HepG2 (cell line): ENCODE measurements around the gene ZNF474. TPM values are rescaled to one million over a fixed set of nuclear protein-coding genes. Genes with fewer than 3 reads are reported as not detected.

Experiments used
- ATAC-seq: fragments of 200-7000 bp; cut with Tn5 transposase; 3 replicates; pipeline ENCODE4 v1.9.1; 2020; ENCODE audit warnings: mild to moderate bottlenecking, moderate library complexity
- BruUV-seq: library from RNA; stranded (reverse); fragments of 400-500 nt; replicated peaks from 2 replicates; lab custom pipeline; 2021; lab: Mats Ljungman, UMichigan
- CTCF ChIA-PET: fragments of 300-600 bp; formaldehyde crosslinking; extraction: SDS; loops from one replicate; lab custom pipeline; 2021; ENCODE audit warnings: low total read pairs, inconsistent platforms, low intra/inter-chr PET ratio; lab: Yijun Ruan, JAX
- POLR2A ChIA-PET: fragments of 350-600 bp; sonication (Branson Sonifier 250); formaldehyde crosslinking; loops from one replicate; lab custom pipeline; 2020; ENCODE audit warnings: antibody characterized with exemption, inconsistent platforms; lab: Yijun Ruan, JAX
- DNase-seq: peaks from one replicate; pipeline ENCODE4 v3.0.0-alpha.2; 2015; ENCODE audit warnings: low spot score
- FAIRE-seq: peaks from 3 replicates; lab custom pipeline; 2011; peaks lifted over from hg19 to GRCh38; lab: Jason Lieb, UNC
- H2AFZ ChIP-seq: one replicate; pipeline ENCODE4 v1.6.1; 2011; ENCODE audit warnings: low read length, inconsistent platforms
- H3K27ac ChIP-seq: fragments of 300-600 bp; 3 replicates; pipeline ENCODE4 v1.8.0; 2011; ENCODE audit warnings: mixed run types, mild to moderate bottlenecking, mixed read lengths, low read length, inconsistent platforms; ENCODE audit not compliant: insufficient read depth; ENCODE audit errors: extremely low read length
- H3K27me3 ChIP-seq, 2 experiments: fragments of 200-600 bp in 1 of 2; 2 replicates in 1 of 2; 3 replicates in 1 of 2; pipeline versions ENCODE4 v1.6.0 to v1.8.0; 2011; ENCODE audit warnings: low read length in 2 of 2, mild to moderate bottlenecking in 2 of 2, moderate library complexity in 2 of 2, inconsistent platforms in 1 of 2; ENCODE audit not compliant: insufficient read depth in 2 of 2, control insufficient read depth in 1 of 2
- H3K36me3 ChIP-seq, 2 experiments: fragments of 200-600 bp in 1 of 2; replicated peaks in 1 of 2; 2 replicates in 1 of 2; 3 replicates in 1 of 2; pipeline versions ENCODE4 v1.5.1 to v1.8.0; 2011; ENCODE audit warnings: low read length in 2 of 2, inconsistent platforms in 1 of 2; ENCODE audit not compliant: insufficient read depth in 2 of 2, control insufficient read depth in 1 of 2
- H3K4me1 ChIP-seq: 2 replicates; pipeline ENCODE4 v1.5.1; 2012; ENCODE audit warnings: low read length, inconsistent platforms; ENCODE audit not compliant: insufficient read depth
- H3K4me2 ChIP-seq: 2 replicates; pipeline ENCODE4 v1.6.0; 2011; ENCODE audit warnings: low read depth, low read length, inconsistent platforms
- H3K4me3 ChIP-seq, 3 experiments: fragments of 200-600 bp in 1 of 3; sonication (generic), shearing (Covaris generic) in 1 of 3; replicated peaks in 1 of 3; 2 replicates each; pipeline ENCODE4 v1.5.1; 2011 to 2016; ENCODE audit warnings: low read length in 3 of 3, inconsistent platforms in 2 of 3, low read depth in 2 of 3, mild to moderate bottlenecking in 2 of 3, control low read depth in 1 of 3, mixed read lengths in 1 of 3; ENCODE audit not compliant: insufficient read depth in 1 of 3
- H3K79me2 ChIP-seq: one replicate; pipeline ENCODE4 v1.6.1; 2011; ENCODE audit warnings: low read length, inconsistent platforms; ENCODE audit not compliant: insufficient read depth
- H3K9ac ChIP-seq: 2 replicates; pipeline ENCODE4 v1.6.0; 2011; ENCODE audit warnings: mild to moderate bottlenecking, low read depth, low read length, inconsistent platforms; ENCODE audit not compliant: insufficient read depth
- H3K9me3 ChIP-seq: 2 replicates; pipeline ENCODE4 v1.5.1; 2012; ENCODE audit warnings: mild to moderate bottlenecking, low read length
- H4K20me1 ChIP-seq: 2 replicates; pipeline ENCODE4 v1.6.0; 2011; ENCODE audit warnings: inconsistent platforms, mild to moderate bottlenecking, low read length, moderate library complexity; ENCODE audit not compliant: insufficient read depth
- ATM ChIP-seq: fragments of 450-650 bp; IDR thresholded peaks from 2 replicates; pipeline ENCODE4 v1.7.1; 2017; ENCODE audit warnings: mild to moderate bottlenecking, borderline replicate concordance
- CAMTA2 ChIP-seq: sonication (generic); formaldehyde crosslinking; IDR thresholded peaks from 2 replicates; pipeline ENCODE4 v1.4.0; 2020; ENCODE audit warnings: mild to moderate bottlenecking, missing genetic modification reagents, borderline replicate concordance
- MIXL1 ChIP-seq: IDR thresholded peaks from 2 replicates; pipeline ENCODE4 v1.6.1; 2016
- NAIF1 ChIP-seq: sonication (generic); formaldehyde crosslinking; IDR thresholded peaks from 2 replicates; pipeline ENCODE4 v1.5.0; 2020; ENCODE audit warnings: mild to moderate bottlenecking, missing genetic modification reagents, borderline replicate concordance
- ZNF160 ChIP-seq: sonication (generic); formaldehyde crosslinking; IDR thresholded peaks from 2 replicates; pipeline ENCODE4 v1.8.0; 2022; ENCODE audit warnings: mild to moderate bottlenecking, inconsistent platforms, missing genetic modification reagents
- WGBS: methylation state at CpG from one replicate; pipeline ENCODE4 v1.1.6; 2017; ENCODE audit warnings: low lambda C conversion rate; 5-methylcytosine and 5-hydroxymethylcytosine counted together
- in situ Hi-C: cut with HindIII; loops from 2 replicates; pipeline ENCODE4 v1.10.0; 2017; ENCODE audit warnings: low pct_unique_long_range_greater_than_20kb; ENCODE audit not compliant: extremely low pct_ligation_motif_present
- intact Hi-C: fragments of 100-400 bp; cut with micrococcal nuclease; formaldehyde crosslinking; loops from one replicate; pipeline ENCODE4 v1.10.0; 2022; ENCODE audit not compliant: unreplicated experiment
- polyA plus RNA-seq, 8 experiments: library from polyadenylated mRNA; depleted of rRNA in 3 of 8; stranded (reverse) in 7 of 8; unstranded in 1 of 8; fragments of >200 nt; fragmentation: Illumina TruSeq in 4 of 8; extraction: Trizol in 4 of 8; gene quantifications; 2 replicates each; pipeline versions ENCODE4 v1.2.1 to v1.2.3, GENCODE V29; 2011 to 2016; ENCODE audit warnings: low read depth in 4 of 8, missing spikeins in 1 of 8, mixed read lengths in 1 of 8; ENCODE audit not compliant: insufficient read depth in 1 of 8
- total RNA-seq, 5 experiments: library from RNA; depleted of rRNA; stranded (reverse); fragments of >200 nt; fragmentation: Illumina TruSeq; extraction: Trizol; gene quantifications; 2 replicates each; pipeline ENCODE4 v1.2.3, GENCODE V29; 2016; ENCODE audit warnings: low read depth in 1 of 5
- TF ChIP-seq, protein P1 (sequence below): sonication (generic); formaldehyde crosslinking; IDR thresholded peaks from 2 replicates; pipeline ENCODE4 v1.4.0; 2020; ENCODE audit warnings: low read depth, missing genetic modification reagents
- TF ChIP-seq, protein P2 (sequence below): fragments of 450-650 bp; IDR thresholded peaks from 2 replicates; pipeline ENCODE4 v1.6.1; 2016
- TF ChIP-seq, protein P3 (sequence below): sonication (generic); formaldehyde crosslinking; IDR thresholded peaks from 2 replicates; pipeline ENCODE4 v1.8.1; 2023; ENCODE audit warnings: mild to moderate bottlenecking, missing genetic modification reagents

ZNF474 gene
- total and polyA plus RNA-seq, 2 of the 13 experiments (the other 11 are each of a cell fraction or from before 2014, with no cell fraction given): 0.07 TPM; not detected in 1

DNA sequence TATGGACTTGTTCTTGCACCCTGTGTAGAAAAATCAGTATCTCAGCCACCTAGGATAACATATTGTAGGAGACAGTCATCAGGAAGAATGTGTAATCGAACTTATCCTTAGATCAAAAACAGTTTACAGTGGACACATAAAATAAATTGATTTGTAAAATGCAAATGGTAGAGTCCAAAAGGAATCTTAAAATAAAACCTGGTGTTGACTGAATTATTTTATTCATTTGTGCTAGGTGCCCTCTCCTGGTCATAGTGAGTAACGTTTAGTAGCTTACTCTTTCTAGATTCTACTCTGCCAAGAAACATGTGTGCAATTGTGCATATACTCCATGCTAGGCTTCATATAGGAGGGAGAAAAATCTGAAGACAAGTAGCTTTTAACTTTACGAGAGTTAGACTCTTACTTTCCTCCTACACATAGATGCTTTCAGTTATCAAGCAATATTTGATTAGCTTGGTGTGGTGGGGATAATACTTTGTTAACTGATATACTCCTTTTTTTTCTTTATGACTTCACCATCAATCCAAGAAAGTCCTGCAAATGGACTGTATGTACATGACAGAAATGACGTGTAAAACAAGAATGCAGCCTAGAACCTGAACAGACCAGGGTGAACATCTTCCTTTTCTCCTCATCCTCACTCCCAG lies 27.6 kb upstream of the ZNF474 start (continued):
- TF ChIP-seq ATM: no peak

DNA sequence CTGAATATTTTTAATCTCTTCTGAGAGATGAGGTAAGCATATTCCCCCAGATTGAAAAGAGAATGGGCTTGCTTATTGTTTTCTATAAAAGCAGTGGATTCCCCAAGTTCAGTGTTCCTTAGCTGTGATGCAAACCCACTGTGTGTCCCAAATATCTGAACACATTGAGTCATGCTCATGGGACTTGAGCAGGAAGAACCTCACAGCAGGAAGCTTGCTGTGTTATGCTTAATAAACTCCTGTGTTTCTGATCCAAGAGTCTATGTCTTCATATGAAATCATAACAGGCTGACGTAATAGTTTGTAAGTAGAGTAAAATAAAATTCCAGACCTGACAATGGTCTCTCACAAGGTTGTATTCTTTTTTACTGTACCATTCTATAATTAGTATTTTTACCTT lies 26.5 kb upstream of the ZNF474 start:
- Histone ChIP-seq H3K36me3 (no peaks in the 10 kb centered on the region), H3K4me1 (no peaks in the 10 kb centered on the region), H3K27me3 (no peaks in the 10 kb centered on the region), H3K79me2 (no peaks in the 10 kb centered on the region), H3K4me3 (no peak overlapping the region), H2AFZ (no peak overlapping the region), H3K27ac (no peak overlapping the region), H4K20me1 (no peaks in the 10 kb centered on the region), H3K4me2 (no peak overlapping the region), H3K9me3 (no peaks in the 10 kb centered on the region), H3K9ac (no peak overlapping the region)
- DNase-seq: no peak
- TF ChIP-seq ZNF160 (CRISPR knock-in tag): no peak
- no peak for TF ChIP-seq CAMTA2 (CRISPR knock-in tag)
- TF ChIP-seq, protein P1, sequence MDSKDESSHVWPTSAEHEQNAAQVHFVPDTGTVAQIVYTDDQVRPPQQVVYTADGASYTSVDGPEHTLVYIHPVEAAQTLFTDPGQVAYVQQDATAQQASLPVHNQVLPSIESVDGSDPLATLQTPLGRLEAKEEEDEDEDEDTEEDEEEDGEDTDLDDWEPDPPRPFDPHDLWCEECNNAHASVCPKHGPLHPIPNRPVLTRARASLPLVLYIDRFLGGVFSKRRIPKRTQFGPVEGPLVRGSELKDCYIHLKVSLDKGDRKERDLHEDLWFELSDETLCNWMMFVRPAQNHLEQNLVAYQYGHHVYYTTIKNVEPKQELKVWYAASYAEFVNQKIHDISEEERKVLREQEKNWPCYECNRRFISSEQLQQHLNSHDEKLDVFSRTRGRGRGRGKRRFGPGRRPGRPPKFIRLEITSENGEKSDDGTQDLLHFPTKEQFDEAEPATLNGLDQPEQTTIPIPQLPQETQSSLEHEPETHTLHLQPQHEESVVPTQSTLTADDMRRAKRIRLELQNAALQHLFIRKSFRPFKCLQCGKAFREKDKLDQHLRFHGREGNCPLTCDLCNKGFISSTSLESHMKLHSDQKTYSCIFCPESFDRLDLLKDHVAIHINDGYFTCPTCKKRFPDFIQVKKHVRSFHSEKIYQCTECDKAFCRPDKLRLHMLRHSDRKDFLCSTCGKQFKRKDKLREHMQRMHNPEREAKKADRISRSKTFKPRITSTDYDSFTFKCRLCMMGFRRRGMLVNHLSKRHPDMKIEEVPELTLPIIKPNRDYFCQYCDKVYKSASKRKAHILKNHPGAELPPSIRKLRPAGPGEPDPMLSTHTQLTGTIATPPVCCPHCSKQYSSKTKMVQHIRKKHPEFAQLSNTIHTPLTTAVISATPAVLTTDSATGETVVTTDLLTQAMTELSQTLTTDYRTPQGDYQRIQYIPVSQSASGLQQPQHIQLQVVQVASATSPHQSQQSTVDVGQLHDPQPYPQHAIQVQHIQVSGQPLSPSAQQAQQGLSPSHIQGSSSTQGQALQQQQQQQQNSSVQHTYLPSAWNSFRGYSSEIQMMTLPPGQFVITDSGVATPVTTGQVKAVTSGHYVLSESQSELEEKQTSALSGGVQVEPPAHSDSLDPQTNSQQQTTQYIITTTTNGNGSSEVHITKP (CRISPR knock-in tag): no peak
- no peak for TF ChIP-seq MIXL1 (CRISPR knock-in tag)
- TF ChIP-seq, protein P2, sequence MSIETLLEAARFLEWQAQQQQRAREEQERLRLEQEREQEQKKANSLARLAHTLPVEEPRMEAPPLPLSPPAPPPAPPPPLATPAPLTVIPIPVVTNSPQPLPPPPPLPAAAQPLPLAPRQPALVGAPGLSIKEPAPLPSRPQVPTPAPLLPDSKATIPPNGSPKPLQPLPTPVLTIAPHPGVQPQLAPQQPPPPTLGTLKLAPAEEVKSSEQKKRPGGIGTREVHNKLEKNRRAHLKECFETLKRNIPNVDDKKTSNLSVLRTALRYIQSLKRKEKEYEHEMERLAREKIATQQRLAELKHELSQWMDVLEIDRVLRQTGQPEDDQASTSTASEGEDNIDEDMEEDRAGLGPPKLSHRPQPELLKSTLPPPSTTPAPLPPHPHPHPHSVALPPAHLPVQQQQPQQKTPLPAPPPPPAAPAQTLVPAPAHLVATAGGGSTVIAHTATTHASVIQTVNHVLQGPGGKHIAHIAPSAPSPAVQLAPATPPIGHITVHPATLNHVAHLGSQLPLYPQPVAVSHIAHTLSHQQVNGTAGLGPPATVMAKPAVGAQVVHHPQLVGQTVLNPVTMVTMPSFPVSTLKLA: no peak
- TF ChIP-seq NAIF1 (CRISPR knock-in tag): no peak
- TF ChIP-seq, protein P3, sequence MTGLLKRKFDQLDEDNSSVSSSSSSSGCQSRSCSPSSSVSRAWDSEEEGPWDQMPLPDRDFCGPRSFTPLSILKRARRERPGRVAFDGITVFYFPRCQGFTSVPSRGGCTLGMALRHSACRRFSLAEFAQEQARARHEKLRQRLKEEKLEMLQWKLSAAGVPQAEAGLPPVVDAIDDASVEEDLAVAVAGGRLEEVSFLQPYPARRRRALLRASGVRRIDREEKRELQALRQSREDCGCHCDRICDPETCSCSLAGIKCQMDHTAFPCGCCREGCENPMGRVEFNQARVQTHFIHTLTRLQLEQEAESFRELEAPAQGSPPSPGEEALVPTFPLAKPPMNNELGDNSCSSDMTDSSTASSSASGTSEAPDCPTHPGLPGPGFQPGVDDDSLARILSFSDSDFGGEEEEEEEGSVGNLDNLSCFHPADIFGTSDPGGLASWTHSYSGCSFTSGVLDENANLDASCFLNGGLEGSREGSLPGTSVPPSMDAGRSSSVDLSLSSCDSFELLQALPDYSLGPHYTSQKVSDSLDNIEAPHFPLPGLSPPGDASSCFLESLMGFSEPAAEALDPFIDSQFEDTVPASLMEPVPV (CRISPR knock-in tag): no peak
- no peak for ATAC-seq
- POLR2A ChIA-PET: no interaction called here
- CTCF ChIA-PET: no interaction called here
- FAIRE-seq: no peak
- BruUV-seq: no TSS peak
- in situ Hi-C loops: loop anchor here (10.0 kb wide), 1 partner anchor 138 kb away; the partner anchor contains the start of gene SRFBP1
- intact Hi-C loops: loop anchor here (5.0 kb wide), 1 partner anchor 471 kb away; no protein-coding TSS in a partner anchor
- 69% methylated on average over 1 of the region's 1 CpG for WGBS
